ENCODE measurements around the gene COL9A1.

COL9A1 gene

GRCh38 chr6:70168681-70169377, 134.1 kb downstream of the COL9A1 start:
- DNase-seq, result peak in 1 of 3 experiments; percentile 19
